ENCODE results near the gene NUDT8. TPM values are rescaled to one million over a fixed set of nuclear protein-coding genes. Genes with fewer than 3 reads are reported as not detected.
"Not testable (repeated sequence)": the region's sequence is repeated elsewhere in the genome, so short reads cannot be mapped to it uniquely, and the experiment has no call there.

Gene NUDT8
- total and polyA plus RNA-seq, 10 of the 15 experiments (the other 5 are each of a cell fraction or from before 2014, with no cell fraction given): 0.32 to 18.2 (median 9.8) TPM

- peaks cover 15% of the 10 kb centered on the region for H3K4me1 ChIP-seq (ENCODE audit: control insufficient read depth, insufficient read depth, low read length)
- SMC1A ChIA-PET (ENCODE audit: uncharacterized antibody, unreplicated experiment): interaction anchor here (1.1 to 6.4 kb wide), 3 partner anchors 9 to 44 kb away, joined by 3 to 52 read pairs (median 3); no protein-coding TSS in a partner anchor
- H3K4me3 ChIP-seq; H4K20me1 ChIP-seq (ENCODE audit: control insufficient read depth, insufficient read depth); in situ Hi-C loops (cut with MboI); H3K79me2 ChIP-seq (ENCODE audit: control insufficient read depth, insufficient read depth, low read length); ATAC-seq; H3K27me3 ChIP-seq (replicated peaks in 1 of 2; ENCODE audit: control insufficient read depth in 2 of 2, insufficient read depth in 2 of 2, low read length in 1 of 2); H3K9ac ChIP-seq (ENCODE audit: control insufficient read depth, insufficient read depth, low read length); FAIRE-seq; H2AFZ ChIP-seq (ENCODE audit: control insufficient read depth, low read depth, low read length); H3K36me3 ChIP-seq (ENCODE audit: control insufficient read depth in 2 of 2, insufficient read depth in 2 of 2, low read length in 1 of 2); H3K9me3 ChIP-seq (replicated peaks; ENCODE audit: control insufficient read depth, insufficient read depth, low read length); DNase-seq (ENCODE audit: low read depth, low spot score); intact Hi-C loops (cut with micrococcal nuclease; ENCODE audit: unreplicated experiment); BruUV-seq (replicated peaks); H3K27ac ChIP-seq (ENCODE audit: control insufficient read depth, insufficient read depth); H3K4me2 ChIP-seq (ENCODE audit: control insufficient read depth, insufficient read depth): not testable (repeated sequence)
- 0 out of 2 replicates have a peak, but pooled peaks have one; percentile 32 for TF ChIP-seq NFYB (IDR thresholded peaks at IDR 0.05; ENCODE audit: insufficient read depth, low read depth, low read length)
- RAD21 ChIA-PET (ENCODE audit: unreplicated experiment): interaction anchor here (0.6 to 5.1 kb wide), 4 partner anchors 12 to 49 kb away, joined by 3 to 25 read pairs (median 4); partner anchors contain the start of genes ACY3 and GSTP1
- POLR2A ChIA-PET: interaction anchor here (0.7 to 1.1 kb wide), 3 partner anchors 9 to 41 kb away, joined by 3 to 5 read pairs (median 3); no protein-coding TSS in a partner anchor
- CTCF ChIA-PET: interaction anchor here (0.6 to 6.4 kb wide), 6 partner anchors 11 to 53 kb away, joined by 3 to 71 read pairs (median 48); partner anchors contain the start of genes ACY3 and GSTP1
- WGBS (ENCODE audit: insufficient coverage, insufficient replicate concordance, low lambda C conversion rate, missing lambda C conversion rate): 92% methylated on average over 10 of the region's 10 CpGs
Measured at GRCh38 chr11:67626131-67626833, 3.5 kb downstream of the NUDT8 start.

GRCh38 chr11:67623795-67624194 is 5.9 kb downstream of the NUDT8 start:
- H3K4me1 ChIP-seq (ENCODE audit: control insufficient read depth, insufficient read depth, low read length); H3K4me2 ChIP-seq (ENCODE audit: control insufficient read depth, insufficient read depth); H3K79me2 ChIP-seq (ENCODE audit: control insufficient read depth, insufficient read depth, low read length); H3K27ac ChIP-seq (ENCODE audit: control insufficient read depth, insufficient read depth); POLR2A ChIA-PET; H3K4me3 ChIP-seq; FAIRE-seq; H3K36me3 ChIP-seq (ENCODE audit: control insufficient read depth in 2 of 2, insufficient read depth in 2 of 2, low read length in 1 of 2); H2AFZ ChIP-seq (ENCODE audit: control insufficient read depth, low read depth, low read length); intact Hi-C loops (cut with micrococcal nuclease; ENCODE audit: unreplicated experiment); BruUV-seq (replicated peaks); H3K9ac ChIP-seq (ENCODE audit: control insufficient read depth, insufficient read depth, low read length); H3K9me3 ChIP-seq (replicated peaks; ENCODE audit: control insufficient read depth, insufficient read depth, low read length); H3K27me3 ChIP-seq (replicated peaks in 1 of 2; ENCODE audit: control insufficient read depth in 2 of 2, insufficient read depth in 2 of 2, low read length in 1 of 2); ATAC-seq; RAD21 ChIA-PET (ENCODE audit: unreplicated experiment); DNase-seq (ENCODE audit: low read depth, low spot score); in situ Hi-C loops (cut with MboI); H4K20me1 ChIP-seq (ENCODE audit: control insufficient read depth, insufficient read depth): not testable (repeated sequence)
- WGBS (ENCODE audit: insufficient coverage, insufficient replicate concordance, low lambda C conversion rate, missing lambda C conversion rate): 100% methylated on average over 1 of the region's 1 CpG
- CTCF ChIA-PET: interaction anchor here (0.8 kb wide), 1 partner anchor 9 kb away, joined by 3 read pairs; no protein-coding TSS in a partner anchor
- SMC1A ChIA-PET (ENCODE audit: uncharacterized antibody, unreplicated experiment): interaction anchor here (1.6 kb wide), 1 partner anchor 10 kb away, joined by 5 read pairs; no protein-coding TSS in a partner anchor

GRCh38 chr11:67622905-67623304 is 6.8 kb downstream of the NUDT8 start:
- H3K27me3 ChIP-seq (replicated peaks in 1 of 2; ENCODE audit: control insufficient read depth in 2 of 2, insufficient read depth in 2 of 2, low read length in 1 of 2); DNase-seq (ENCODE audit: low read depth, low spot score); H3K4me2 ChIP-seq (ENCODE audit: control insufficient read depth, insufficient read depth); in situ Hi-C loops (cut with MboI); SMC1A ChIA-PET (ENCODE audit: uncharacterized antibody, unreplicated experiment); H4K20me1 ChIP-seq (ENCODE audit: control insufficient read depth, insufficient read depth); FAIRE-seq; RAD21 ChIA-PET (ENCODE audit: unreplicated experiment); CTCF ChIA-PET; H3K9ac ChIP-seq (ENCODE audit: control insufficient read depth, insufficient read depth, low read length); H3K36me3 ChIP-seq (ENCODE audit: control insufficient read depth in 2 of 2, insufficient read depth in 2 of 2, low read length in 1 of 2); H2AFZ ChIP-seq (ENCODE audit: control insufficient read depth, low read depth, low read length); H3K79me2 ChIP-seq (ENCODE audit: control insufficient read depth, insufficient read depth, low read length); BruUV-seq (replicated peaks); H3K9me3 ChIP-seq (replicated peaks; ENCODE audit: control insufficient read depth, insufficient read depth, low read length); ATAC-seq; POLR2A ChIA-PET; H3K4me3 ChIP-seq; H3K4me1 ChIP-seq (ENCODE audit: control insufficient read depth, insufficient read depth, low read length); intact Hi-C loops (cut with micrococcal nuclease; ENCODE audit: unreplicated experiment); H3K27ac ChIP-seq (ENCODE audit: control insufficient read depth, insufficient read depth): not testable (repeated sequence)
- WGBS (ENCODE audit: insufficient coverage, insufficient replicate concordance, low lambda C conversion rate, missing lambda C conversion rate): 51% methylated on average over 7 of the region's 7 CpGs

GRCh38 chr11:67621928-67622327 is 7.8 kb downstream of the NUDT8 start:
- H4K20me1 ChIP-seq (ENCODE audit: control insufficient read depth, insufficient read depth); ATAC-seq; H3K9me3 ChIP-seq (replicated peaks; ENCODE audit: control insufficient read depth, insufficient read depth, low read length); H3K9ac ChIP-seq (ENCODE audit: control insufficient read depth, insufficient read depth, low read length); H2AFZ ChIP-seq (ENCODE audit: control insufficient read depth, low read depth, low read length); POLR2A ChIA-PET; in situ Hi-C loops (cut with MboI); H3K79me2 ChIP-seq (ENCODE audit: control insufficient read depth, insufficient read depth, low read length); H3K27ac ChIP-seq (ENCODE audit: control insufficient read depth, insufficient read depth); H3K4me3 ChIP-seq; RAD21 ChIA-PET (ENCODE audit: unreplicated experiment); BruUV-seq (replicated peaks); DNase-seq (ENCODE audit: low read depth, low spot score); H3K4me2 ChIP-seq (ENCODE audit: control insufficient read depth, insufficient read depth); H3K27me3 ChIP-seq (replicated peaks in 1 of 2; ENCODE audit: control insufficient read depth in 2 of 2, insufficient read depth in 2 of 2, low read length in 1 of 2); SMC1A ChIA-PET (ENCODE audit: uncharacterized antibody, unreplicated experiment); CTCF ChIA-PET; intact Hi-C loops (cut with micrococcal nuclease; ENCODE audit: unreplicated experiment); FAIRE-seq; H3K36me3 ChIP-seq (ENCODE audit: control insufficient read depth in 2 of 2, insufficient read depth in 2 of 2, low read length in 1 of 2); H3K4me1 ChIP-seq (ENCODE audit: control insufficient read depth, insufficient read depth, low read length): not testable (repeated sequence)
- WGBS (ENCODE audit: insufficient coverage, insufficient replicate concordance, low lambda C conversion rate, missing lambda C conversion rate): 54% methylated on average over 3 of the region's 3 CpGs
